SK-N-SH treated with all-trans-retinoic acid at 6 μM for 48 hours (cell line): Measurements from ENCODE around the gene LRBA.

Experiments
- BACH2 ChIP-seq: fragments of 250-450 bp; sonication (Bioruptor Pico); IDR thresholded peaks from 2 replicates; pipeline ENCODE4 v1.9.0; 2021; ENCODE audit warnings: mild to moderate bottlenecking, borderline replicate concordance
- ESRRG ChIP-seq: fragments of 250-450 bp; sonication (Bioruptor Pico); IDR thresholded peaks from 2 replicates; pipeline ENCODE4 v1.6.1; 2021; ENCODE audit warnings: mild to moderate bottlenecking
- GLIS3 ChIP-seq: fragments of 250-450 bp; sonication (Bioruptor Pico); IDR thresholded peaks from 2 replicates; pipeline ENCODE4 v1.5.0; 2020; ENCODE audit warnings: mild to moderate bottlenecking, moderate library complexity
- OSR1 ChIP-seq: fragments of 250-450 bp; sonication (Bioruptor Pico); IDR thresholded peaks from 2 replicates; pipeline ENCODE4 v1.8.0; 2022; ENCODE audit warnings: moderate library complexity, mild to moderate bottlenecking, inconsistent platforms
- PATZ1 ChIP-seq: fragments of 250-450 bp; sonication (Bioruptor Pico); IDR thresholded peaks from 2 replicates; pipeline ENCODE4 v1.8.0; 2020; ENCODE audit warnings: mild to moderate bottlenecking, moderate library complexity, borderline replicate concordance
- SNAI2 ChIP-seq: fragments of 250-450 bp; sonication (Bioruptor Pico); IDR thresholded peaks from 2 replicates; pipeline ENCODE4 v1.5.0; 2020; ENCODE audit warnings: mild to moderate bottlenecking, moderate library complexity
- TCF4 ChIP-seq: fragments of 250-450 bp; sonication (Bioruptor Pico); IDR thresholded peaks from 2 replicates; pipeline ENCODE4 v1.8.0; 2021; ENCODE audit warnings: mild to moderate bottlenecking, moderate library complexity, borderline replicate concordance
- ZC3H10 ChIP-seq: fragments of 250-450 bp; sonication (Bioruptor Pico); IDR thresholded peaks from 2 replicates; pipeline ENCODE4 v1.5.1; 2021; ENCODE audit warnings: mild to moderate bottlenecking, moderate library complexity
- ZFP30 ChIP-seq: fragments of 450-650 bp; formaldehyde crosslinking; IDR thresholded peaks from 2 replicates; pipeline ENCODE4 v1.5.0; 2022; ENCODE audit warnings: mild to moderate bottlenecking, moderate library complexity
- ZNF565 ChIP-seq: fragments of 450-650 bp; formaldehyde crosslinking; conservative IDR thresholded peaks from 2 replicates; pipeline ENCODE4 v1.5.0; 2020; ENCODE audit warnings: low read depth, mild to moderate bottlenecking, moderate library complexity
- ZNF70 ChIP-seq: fragments of 450-650 bp; formaldehyde crosslinking; IDR thresholded peaks from 2 replicates; pipeline ENCODE4 v1.5.0; 2020; ENCODE audit warnings: mild to moderate bottlenecking, moderate library complexity
- TF ChIP-seq, protein P1 (sequence below): fragments of 250-450 bp; sonication (Bioruptor Pico); IDR thresholded peaks from 2 replicates; pipeline ENCODE4 v1.8.0; 2021; ENCODE audit warnings: low read depth, mild to moderate bottlenecking, moderate library complexity, borderline replicate concordance

DNA sequence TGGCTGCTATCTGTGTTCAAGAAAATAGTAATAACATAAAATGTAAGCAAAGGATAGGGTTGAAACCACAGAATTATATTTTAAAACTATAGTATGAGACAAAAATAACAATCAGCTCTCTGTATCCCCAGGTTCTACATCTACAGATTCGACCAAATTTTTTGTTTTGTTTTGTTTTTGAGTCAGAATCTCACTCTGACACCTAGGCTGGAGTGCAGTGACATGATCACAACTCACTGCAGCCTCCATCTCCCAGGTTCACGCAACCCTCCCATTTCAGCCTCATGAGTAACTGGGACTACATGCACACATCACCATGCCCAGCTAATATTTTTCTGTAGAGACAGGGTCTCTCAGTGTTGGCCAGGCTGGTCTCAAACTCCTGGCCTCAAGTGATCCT is 319.9 kb downstream of the LRBA start:
- TF ChIP-seq ZC3H10 (CRISPR knock-in tag) (no peak), SNAI2 (CRISPR knock-in tag) (no peak), ZFP30 (no peak), PATZ1 (no peak), BACH2 (no peak), GLIS3 (no peak), TCF4 (CRISPR knock-in tag) (no peak), OSR1 (CRISPR knock-in tag) (no peak), ZNF70 (CRISPR knock-in tag) (no peak), ESRRG (CRISPR knock-in tag) (no peak), ZNF565 (CRISPR knock-in tag) (no peak)
- TF ChIP-seq, protein P1, sequence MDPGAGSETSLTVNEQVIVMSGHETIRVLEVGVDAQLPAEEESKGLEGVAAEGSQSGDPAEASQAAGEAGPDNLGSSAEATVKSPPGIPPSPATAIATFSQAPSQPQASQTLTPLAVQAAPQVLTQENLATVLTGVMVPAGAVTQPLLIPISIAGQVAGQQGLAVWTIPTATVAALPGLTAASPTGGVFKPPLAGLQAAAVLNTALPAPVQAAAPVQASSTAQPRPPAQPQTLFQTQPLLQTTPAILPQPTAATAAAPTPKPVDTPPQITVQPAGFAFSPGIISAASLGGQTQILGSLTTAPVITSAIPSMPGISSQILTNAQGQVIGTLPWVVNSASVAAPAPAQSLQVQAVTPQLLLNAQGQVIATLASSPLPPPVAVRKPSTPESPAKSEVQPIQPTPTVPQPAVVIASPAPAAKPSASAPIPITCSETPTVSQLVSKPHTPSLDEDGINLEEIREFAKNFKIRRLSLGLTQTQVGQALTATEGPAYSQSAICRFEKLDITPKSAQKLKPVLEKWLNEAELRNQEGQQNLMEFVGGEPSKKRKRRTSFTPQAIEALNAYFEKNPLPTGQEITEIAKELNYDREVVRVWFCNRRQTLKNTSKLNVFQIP (CRISPR knock-in tag), result no peak
